ENCODE results near the gene REELD1. TPM values are rescaled to one million over a fixed set of nuclear protein-coding genes. Genes with fewer than 3 reads are reported as not detected.

The REELD1 gene
- total RNA-seq, 1 experiment from 2014 or later: not detected

DNA sequence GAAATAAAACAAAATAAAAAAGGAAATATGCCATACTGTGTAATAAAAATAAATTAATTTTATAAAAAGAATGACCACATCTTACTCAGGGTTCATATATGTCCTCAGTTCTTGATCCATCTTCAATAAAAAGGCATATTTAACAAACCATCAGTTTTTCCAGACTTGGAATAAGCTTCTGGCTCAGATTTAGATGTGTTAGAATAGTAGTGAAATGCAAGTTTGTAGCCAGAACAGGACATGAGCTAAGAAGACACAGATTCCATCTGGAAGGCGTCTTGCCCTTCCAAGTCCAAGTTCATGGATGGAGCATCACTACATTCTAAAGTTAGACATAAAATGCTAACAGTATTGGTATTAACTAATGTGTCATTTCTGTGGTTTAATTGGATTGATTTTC, 49.1 kb upstream of the REELD1 start:
- H3K27ac Mint-ChIP-seq: no peak overlapping the region
- Histone ChIP-seq H3K79me2 (ENCODE audit: insufficient read depth, low read length) (no peaks in the 10 kb centered on the region), H3K56ac (ENCODE audit: insufficient read length, low read depth, low read length) (no peak overlapping the region), H4K91ac (ENCODE audit: insufficient read length, low read depth, low read length) (no peak overlapping the region), H4K5ac (ENCODE audit: insufficient read length, low read depth, low read length) (no peak overlapping the region), H3K23ac (ENCODE audit: insufficient read length, low read depth, low read length) (no peak overlapping the region), H3T11ph (ENCODE audit: low read length) (no peak overlapping the region), H4K20me1 (ENCODE audit: control insufficient read depth, insufficient read depth, insufficient read length) (no peaks in the 10 kb centered on the region), H3K9me3 (ENCODE audit: control insufficient read depth, low read depth, low read length) (no peaks in the 10 kb centered on the region), H3K4me1 (ENCODE audit: insufficient read depth, low read length) (no peaks in the 10 kb centered on the region), H3K79me1 (ENCODE audit: insufficient read depth, low read depth, low read length, poor library complexity, severe bottlenecking) (no peaks in the 10 kb centered on the region), H3K23me2 (ENCODE audit: insufficient read length, low read depth, low read length, poor library complexity, severe bottlenecking) (no peaks in the 10 kb centered on the region), H2BK5ac (ENCODE audit: insufficient read length, low read length) (no peak overlapping the region), H3K14ac (ENCODE audit: insufficient read depth, low read length) (no peak overlapping the region), H3K9ac (ENCODE audit: extremely low read depth, insufficient read length, low read length) (no peak overlapping the region), H3K4me2 (ENCODE audit: insufficient read depth, insufficient read length, low read length) (no peak overlapping the region), H2BK20ac (ENCODE audit: low read depth, low read length, poor library complexity, severe bottlenecking) (no peak overlapping the region), H2BK12ac (ENCODE audit: insufficient read length, low read depth, low read length) (no peak overlapping the region), H3K4ac (ENCODE audit: low read depth, low read length) (no peak overlapping the region), H2AK5ac (ENCODE audit: insufficient read length, low read length) (no peak overlapping the region), H2BK15ac (ENCODE audit: low read depth, low read length) (no peak overlapping the region), H4K8ac (replicated peaks; ENCODE audit: insufficient read length, low read depth, low read length) (no peak overlapping the region), H3K27me3 (ENCODE audit: insufficient read depth, low read length) (no peaks in the 10 kb centered on the region), H2AFZ (ENCODE audit: low read length) (no peak overlapping the region), H3K27ac (ENCODE audit: insufficient read length, low read depth, low read length) (no peak overlapping the region), H3K18ac (ENCODE audit: insufficient read length, low read depth, low read length) (no peak overlapping the region), H2BK120ac (ENCODE audit: low read depth, low read length, poor library complexity, severe bottlenecking) (no peak overlapping the region)
- no peaks in the 10 kb centered on the region for H3K36me3 Mint-ChIP-seq (ENCODE audit: insufficient read depth in 1 of 3, low read depth in 3 of 3)
- no peak for DNase-seq
- H3K4me1 Mint-ChIP-seq: no peaks in the 10 kb centered on the region
- H3K9me3 Mint-ChIP-seq: no peaks in the 10 kb centered on the region; a peak in 2 of 5 replicates
- TF ChIP-seq, protein P1, sequence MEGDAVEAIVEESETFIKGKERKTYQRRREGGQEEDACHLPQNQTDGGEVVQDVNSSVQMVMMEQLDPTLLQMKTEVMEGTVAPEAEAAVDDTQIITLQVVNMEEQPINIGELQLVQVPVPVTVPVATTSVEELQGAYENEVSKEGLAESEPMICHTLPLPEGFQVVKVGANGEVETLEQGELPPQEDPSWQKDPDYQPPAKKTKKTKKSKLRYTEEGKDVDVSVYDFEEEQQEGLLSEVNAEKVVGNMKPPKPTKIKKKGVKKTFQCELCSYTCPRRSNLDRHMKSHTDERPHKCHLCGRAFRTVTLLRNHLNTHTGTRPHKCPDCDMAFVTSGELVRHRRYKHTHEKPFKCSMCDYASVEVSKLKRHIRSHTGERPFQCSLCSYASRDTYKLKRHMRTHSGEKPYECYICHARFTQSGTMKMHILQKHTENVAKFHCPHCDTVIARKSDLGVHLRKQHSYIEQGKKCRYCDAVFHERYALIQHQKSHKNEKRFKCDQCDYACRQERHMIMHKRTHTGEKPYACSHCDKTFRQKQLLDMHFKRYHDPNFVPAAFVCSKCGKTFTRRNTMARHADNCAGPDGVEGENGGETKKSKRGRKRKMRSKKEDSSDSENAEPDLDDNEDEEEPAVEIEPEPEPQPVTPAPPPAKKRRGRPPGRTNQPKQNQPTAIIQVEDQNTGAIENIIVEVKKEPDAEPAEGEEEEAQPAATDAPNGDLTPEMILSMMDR (conservative IDR thresholded peaks at IDR 0.05): no peak
- no peak overlapping the region for H3K4me3 Mint-ChIP-seq
- H3K27me3 Mint-ChIP-seq (ENCODE audit: low read depth): peaks cover 3% of the 10 kb centered on the region
- WGBS (ENCODE audit: extremely low coverage, insufficient read length, low lambda C conversion rate): no CpG with 5 or more reads among the region's 1 CpG

Data from H9 (cell line).